Activated naive CD8-positive, alpha-beta T cell treated with anti-CD3 and anti-CD28 coated beads, Interleukin-2, amount 50 U/mL, for 24 hours (primary cell): Measurements from ENCODE around the gene CD33.

Source experiments
- ATAC-seq: fragments of 150-1000 bp; cut with Tn5 transposase; one replicate; pipeline ENCODE4 v1.10.0; 2021
- DNase-seq: peaks from one replicate; pipeline ENCODE4 v3.0.0; 2021
- H3K27ac Mint-ChIP-seq: one replicate; pipeline ENCODE4 v1.8.0; 2021; ENCODE audit warnings: mild to moderate bottlenecking, mixed read lengths
- H3K27me3 Mint-ChIP-seq: one replicate; pipeline ENCODE4 v1.8.0; 2021; ENCODE audit warnings: mixed read lengths
- H3K36me3 Mint-ChIP-seq: one replicate; pipeline ENCODE4 v1.8.0; 2021; ENCODE audit warnings: low read depth, mixed read lengths
- H3K4me1 Mint-ChIP-seq: one replicate; pipeline ENCODE4 v1.8.0; 2021; ENCODE audit warnings: mixed read lengths
- H3K4me3 Mint-ChIP-seq: one replicate; pipeline ENCODE4 v1.8.0; 2021; ENCODE audit warnings: mild to moderate bottlenecking, moderate library complexity, mixed read lengths
- H3K9me3 Mint-ChIP-seq: one replicate; pipeline ENCODE4 v1.8.0; 2021; ENCODE audit warnings: mixed read lengths

The CD33 gene

GRCh38 chr19:51259348-51260245 is 34.7 kb downstream of the CD33 start:
- Mint-ChIP-seq H3K27me3 (peaks cover 18% of the 10 kb centered on the region), H3K36me3 (no peaks in the 10 kb centered on the region), H3K4me1 (peaks cover 2% of the 10 kb centered on the region), H3K9me3 (no peaks in the 10 kb centered on the region), H3K4me3 (no peak overlapping the region), H3K27ac (no peak overlapping the region)
- no peak for ATAC-seq
- peak; percentile 34 for DNase-seq

- H3K27me3 Mint-ChIP-seq = peaks cover 8% of the 10 kb centered on the region
- no peaks in the 10 kb centered on the region for H3K4me1 Mint-ChIP-seq
- no peaks in the 10 kb centered on the region for H3K9me3 Mint-ChIP-seq
- no peak overlapping the region for H3K4me3 Mint-ChIP-seq
- no peaks in the 10 kb centered on the region for H3K36me3 Mint-ChIP-seq
- no peak overlapping the region for H3K27ac Mint-ChIP-seq
- no peak for ATAC-seq
- no peak for DNase-seq
Measured at GRCh38 chr19:51263808-51264207, 38.9 kb downstream of the CD33 start.

GRCh38 chr19:51271067-51271466 is 46.2 kb downstream of the CD33 start:
- Mint-ChIP-seq H3K27ac (no peak overlapping the region), H3K27me3 (peaks cover 6% of the 10 kb centered on the region), H3K4me1 (peaks cover 7% of the 10 kb centered on the region), H3K36me3 (no peaks in the 10 kb centered on the region), H3K4me3 (no peak overlapping the region), H3K9me3 (no peaks in the 10 kb centered on the region)
- DNase-seq (no peak), ATAC-seq (no peak)

GRCh38 chr19:51272183-51272810 is 47.4 kb downstream of the CD33 start:
- Mint-ChIP-seq H3K27ac (no peak overlapping the region), H3K4me3 (no peak overlapping the region), H3K27me3 (peaks cover 14% of the 10 kb centered on the region), H3K9me3 (no peaks in the 10 kb centered on the region), H3K4me1 (peaks cover 7% of the 10 kb centered on the region), H3K36me3 (no peaks in the 10 kb centered on the region)
- no peak for DNase-seq
- ATAC-seq = peak; percentile 40

GRCh38 chr19:51274049-51274770 is 49.3 kb downstream of the CD33 start:
- Mint-ChIP-seq H3K4me1 (peaks cover 7% of the 10 kb centered on the region), H3K4me3 (no peak overlapping the region), H3K27me3 (peaks cover 24% of the 10 kb centered on the region), H3K27ac (no peak overlapping the region), H3K36me3 (no peaks in the 10 kb centered on the region), H3K9me3 (no peaks in the 10 kb centered on the region)
- ATAC-seq = no peak
- DNase-seq = no peak

- Mint-ChIP-seq H3K27me3 (peaks cover 24% of the 10 kb centered on the region), H3K36me3 (no peaks in the 10 kb centered on the region), H3K9me3 (no peaks in the 10 kb centered on the region), H3K27ac (no peak overlapping the region), H3K4me1 (peaks cover 4% of the 10 kb centered on the region), H3K4me3 (no peak overlapping the region)
- DNase-seq (no peak), ATAC-seq (no peak)
Measured at GRCh38 chr19:51277112-51277511, 52.2 kb downstream of the CD33 start.

GRCh38 chr19:51282335-51282734 is 57.5 kb downstream of the CD33 start:
- H3K9me3 Mint-ChIP-seq = no peaks in the 10 kb centered on the region
- H3K4me3 Mint-ChIP-seq = no peak overlapping the region
- H3K36me3 Mint-ChIP-seq = no peaks in the 10 kb centered on the region
- peaks cover 19% of the 10 kb centered on the region for H3K27me3 Mint-ChIP-seq
- no peak for DNase-seq
- H3K27ac Mint-ChIP-seq = no peak overlapping the region
- no peak for ATAC-seq
- H3K4me1 Mint-ChIP-seq = no peaks in the 10 kb centered on the region

GRCh38 chr19:51285682-51286081 is 60.8 kb downstream of the CD33 start:
- H3K9me3 Mint-ChIP-seq = no peaks in the 10 kb centered on the region
- peaks cover 12% of the 10 kb centered on the region for H3K27me3 Mint-ChIP-seq
- ATAC-seq (no peak), DNase-seq (no peak)
- H3K27ac Mint-ChIP-seq = no peak overlapping the region
- H3K36me3 Mint-ChIP-seq = no peaks in the 10 kb centered on the region
- H3K4me1 Mint-ChIP-seq = no peaks in the 10 kb centered on the region
- H3K4me3 Mint-ChIP-seq = no peak overlapping the region
